NCI-H2196 (cell line): ENCODE results near the gene OTOP1.
"Not testable (repeated sequence)": the region's sequence is repeated elsewhere in the genome, so short reads cannot be mapped to it uniquely, and the experiment has no call there.

Source experiments
- DNase-seq: peaks from one replicate; lab custom pipeline; 2025; ENCODE audit not compliant: unreplicated experiment; lab: John Stamatoyannopoulos, UW

OTOP1 gene, protein sequence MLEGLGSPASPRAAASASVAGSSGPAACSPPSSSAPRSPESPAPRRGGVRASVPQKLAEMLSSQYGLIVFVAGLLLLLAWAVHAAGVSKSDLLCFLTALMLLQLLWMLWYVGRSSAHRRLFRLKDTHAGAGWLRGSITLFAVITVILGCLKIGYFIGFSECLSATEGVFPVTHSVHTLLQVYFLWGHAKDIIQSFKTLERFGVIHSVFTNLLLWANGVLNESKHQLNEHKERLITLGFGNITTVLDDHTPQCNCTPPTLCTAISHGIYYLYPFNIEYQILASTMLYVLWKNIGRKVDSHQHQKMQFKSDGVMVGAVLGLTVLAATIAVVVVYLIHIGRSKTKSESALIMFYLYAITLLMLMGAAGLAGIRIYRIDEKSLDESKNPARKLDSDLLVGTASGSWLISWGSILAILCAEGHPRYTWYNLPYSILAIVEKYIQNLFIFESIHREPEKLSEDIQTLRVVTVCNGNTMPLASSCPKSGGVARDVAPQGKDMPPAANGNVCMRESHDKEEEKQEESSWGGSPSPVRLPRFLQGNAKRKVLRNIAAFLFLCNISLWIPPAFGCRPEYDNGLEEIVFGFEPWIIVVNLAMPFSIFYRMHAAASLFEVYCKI

DNA sequence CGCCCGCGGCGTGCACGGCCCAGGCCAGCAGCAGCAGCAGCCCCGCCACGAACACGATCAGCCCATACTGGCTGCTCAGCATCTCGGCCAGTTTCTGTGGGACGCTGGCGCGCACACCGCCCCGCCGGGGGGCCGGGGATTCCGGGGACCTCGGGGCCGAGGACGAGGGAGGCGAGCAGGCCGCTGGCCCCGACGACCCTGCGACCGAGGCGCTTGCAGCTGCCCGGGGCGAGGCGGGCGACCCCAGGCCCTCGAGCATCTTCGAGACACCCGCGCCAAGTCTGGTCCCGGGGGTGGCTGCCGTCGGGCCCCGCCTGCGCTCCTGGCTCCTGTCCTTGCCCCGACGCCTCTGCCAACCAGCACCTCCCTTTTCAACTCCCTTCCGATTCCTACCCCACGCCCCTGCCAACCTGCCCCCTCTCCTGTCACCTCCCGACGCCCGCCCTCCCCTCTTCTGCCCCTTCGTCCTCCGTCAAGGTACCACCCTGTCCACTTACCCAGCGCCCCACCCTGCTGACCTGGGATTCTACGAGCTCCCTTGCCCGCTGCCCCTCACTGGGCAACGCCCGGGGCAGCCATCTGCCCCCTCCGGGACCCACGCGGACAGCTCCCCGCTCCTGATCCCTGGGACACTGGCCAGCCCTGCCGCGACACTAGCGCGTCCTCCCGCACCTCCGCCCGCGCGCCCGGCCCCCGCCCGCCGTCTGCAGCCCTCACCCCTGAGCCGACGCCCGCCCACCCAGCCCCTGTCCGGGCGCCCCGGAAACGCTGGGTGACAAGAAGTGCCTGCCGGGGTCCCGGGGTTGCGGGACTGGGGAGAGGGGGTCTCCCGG is at the start of gene OTOP1:
TSS of gene OTOP1 (minus strand) at position 324 of the 833 bp plus-strand sequence. CDS start at position 259, 65 bp downstream.
- DNase-seq = no peak

DNA sequence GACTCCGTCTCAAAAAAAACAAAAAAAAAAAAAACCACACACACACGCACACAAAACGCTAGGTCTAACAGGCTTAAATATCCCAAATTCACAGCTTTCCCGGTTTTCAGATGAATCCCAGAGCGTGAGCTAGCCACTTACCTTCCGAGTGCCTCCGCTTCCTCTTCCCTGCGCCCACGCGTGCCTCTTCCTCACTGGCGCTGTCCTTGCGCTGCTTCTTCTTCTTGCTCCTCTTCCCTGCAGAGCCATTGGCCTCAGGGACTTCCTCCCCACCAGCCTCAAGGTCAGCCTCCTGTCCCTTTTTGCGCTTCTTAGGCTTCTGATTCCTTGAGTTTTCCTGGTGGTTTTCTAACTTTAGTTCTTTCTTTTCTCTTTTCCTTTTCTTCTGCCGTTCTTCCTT is 47.5 kb upstream of the OTOP1 start:
- DNase-seq = no peak

DNA sequence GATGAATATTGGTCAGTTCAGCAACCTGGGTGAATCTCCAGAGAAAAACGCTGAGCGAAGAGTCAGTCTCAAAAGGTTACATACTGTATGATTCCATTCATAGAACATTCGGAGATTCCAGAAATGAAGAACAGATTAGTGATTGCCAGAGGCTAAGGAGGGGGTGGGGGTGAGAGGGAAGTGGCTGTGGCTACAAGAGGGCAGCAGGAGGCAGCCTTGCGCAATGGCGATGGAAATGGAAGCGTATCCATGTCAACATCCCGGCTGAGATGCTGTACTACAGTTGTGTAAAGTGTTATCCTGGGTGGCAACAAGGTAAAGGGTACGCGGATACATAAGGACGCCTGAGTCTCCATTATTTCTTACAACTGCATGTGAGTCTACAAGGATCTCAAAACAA is 45.2 kb upstream of the OTOP1 start:
- no peak for DNase-seq

DNA sequence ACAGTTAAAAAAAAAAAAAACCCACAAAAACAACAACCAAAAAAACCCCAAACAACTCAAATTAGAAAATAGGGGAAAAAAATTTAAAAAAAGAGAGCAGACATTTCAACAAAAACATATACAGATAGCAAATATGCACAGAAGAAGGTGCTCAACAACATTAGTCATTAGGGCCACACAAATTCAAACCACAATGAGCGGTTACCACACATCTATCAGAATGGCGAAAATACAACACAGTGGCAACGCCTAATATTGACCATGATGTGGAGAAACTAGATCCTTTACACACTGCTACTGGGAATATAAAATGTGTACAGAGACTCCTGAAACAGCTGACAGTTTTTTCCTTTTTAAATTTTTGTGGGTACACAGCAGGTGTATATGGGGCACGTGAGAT is 43.8 kb upstream of the OTOP1 start:
- DNase-seq = no peak

DNA sequence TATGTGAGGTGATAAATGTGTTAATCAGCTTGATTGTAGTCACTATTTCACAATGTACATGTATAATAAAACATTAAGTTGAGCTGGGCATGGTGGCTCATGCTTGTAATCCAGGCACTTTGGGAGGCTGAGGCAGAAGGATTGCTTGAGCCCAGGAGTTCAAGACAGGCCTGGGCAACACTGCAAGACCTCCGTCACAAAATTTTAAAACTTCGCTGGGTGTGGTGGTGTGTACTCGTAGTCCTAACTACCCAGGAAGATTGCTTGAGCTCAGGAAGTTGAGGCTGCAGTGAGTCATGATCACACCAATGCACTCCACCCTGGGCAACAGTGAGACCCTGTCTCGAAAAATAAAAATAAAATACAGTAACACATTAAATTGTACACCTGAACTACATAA is 43.1 kb upstream of the OTOP1 start:
- DNase-seq = no peak

DNA sequence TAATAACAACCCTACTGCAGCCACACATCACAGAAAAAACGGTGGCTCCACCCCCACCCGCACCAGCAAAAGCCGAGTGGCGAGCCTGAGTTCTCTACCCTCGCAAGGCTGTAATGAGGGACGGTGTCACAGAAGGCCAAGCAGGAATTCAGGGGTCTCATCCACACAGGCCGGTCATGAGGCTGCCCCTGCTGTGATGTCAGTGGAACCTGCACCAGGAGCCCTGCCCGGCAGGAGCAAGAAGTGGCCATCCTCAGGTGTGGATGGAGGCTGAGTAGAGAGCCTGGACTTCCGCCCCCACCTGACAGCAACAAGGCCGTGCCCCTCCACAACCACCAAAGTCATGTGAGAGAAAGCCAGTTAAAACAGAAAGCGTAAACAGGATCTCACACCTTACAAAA is 42.6 kb upstream of the OTOP1 start:
- no peak for DNase-seq

DNA sequence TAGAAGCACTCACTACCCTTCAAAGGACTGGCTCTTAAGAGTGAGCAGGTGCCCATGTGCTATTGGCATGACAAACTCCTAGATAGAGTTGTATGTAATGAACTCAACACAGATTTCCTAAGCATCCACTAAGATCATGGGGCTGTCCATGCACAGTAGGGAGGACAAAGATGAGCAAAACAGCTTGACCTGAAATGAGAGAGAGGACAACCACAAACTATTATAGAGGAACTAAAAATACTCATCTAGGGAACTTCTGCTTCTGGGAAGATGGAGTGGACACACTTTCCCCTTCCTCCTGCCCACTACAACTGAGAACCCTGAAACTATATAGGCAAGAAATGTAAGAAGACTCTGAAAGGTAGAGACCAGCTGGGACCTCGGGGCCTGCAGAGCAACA is 42.0 kb upstream of the OTOP1 start:
- DNase-seq = no peak

DNA sequence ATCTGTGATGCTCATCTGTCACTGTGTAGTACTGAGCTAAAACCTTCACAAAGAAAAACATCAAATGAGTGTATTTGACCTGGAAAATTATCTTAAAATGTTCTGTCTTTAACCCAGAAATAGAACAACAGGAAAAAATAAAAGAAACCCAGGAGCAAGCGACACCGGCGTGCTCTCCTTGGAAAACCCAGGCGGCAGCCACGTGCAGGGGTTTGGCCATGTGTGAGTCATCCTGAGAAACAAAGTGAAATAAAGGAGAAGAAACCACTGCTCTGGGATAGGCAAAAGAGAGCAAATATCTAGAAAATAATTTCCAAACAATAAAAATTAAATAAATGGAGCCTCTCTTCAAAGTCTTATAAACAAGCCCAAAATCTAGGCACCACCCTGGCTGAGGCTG is 41.3 kb upstream of the OTOP1 start:
- DNase-seq = no peak

DNA sequence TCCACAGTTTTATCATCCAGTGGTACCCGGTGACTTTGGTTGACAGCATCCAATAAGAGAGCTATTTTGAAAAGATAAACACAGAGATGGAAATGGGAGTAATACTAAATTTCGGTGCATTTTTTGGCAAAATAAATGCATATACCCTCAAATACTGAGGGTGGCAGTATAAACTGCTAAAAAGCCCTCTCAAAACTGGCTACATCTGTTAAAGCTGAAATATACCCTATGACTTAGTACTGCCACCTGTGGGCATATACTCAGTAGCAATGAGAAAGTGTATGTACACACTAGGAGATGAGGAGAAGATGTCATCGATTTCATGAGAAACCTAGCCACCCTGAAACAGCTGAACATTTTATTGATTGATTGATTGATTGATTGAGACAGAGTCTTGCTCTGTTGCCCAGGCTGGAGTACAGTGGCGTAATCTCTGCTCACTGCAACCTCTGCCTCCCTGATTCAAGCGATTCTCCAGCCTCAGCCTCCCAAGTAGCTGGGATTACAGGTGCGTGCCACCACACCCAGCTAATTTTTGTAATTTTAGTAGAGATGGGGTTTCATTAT is 33.5 kb upstream of the OTOP1 start:
- DNase-seq = peak; percentile 30

DNA sequence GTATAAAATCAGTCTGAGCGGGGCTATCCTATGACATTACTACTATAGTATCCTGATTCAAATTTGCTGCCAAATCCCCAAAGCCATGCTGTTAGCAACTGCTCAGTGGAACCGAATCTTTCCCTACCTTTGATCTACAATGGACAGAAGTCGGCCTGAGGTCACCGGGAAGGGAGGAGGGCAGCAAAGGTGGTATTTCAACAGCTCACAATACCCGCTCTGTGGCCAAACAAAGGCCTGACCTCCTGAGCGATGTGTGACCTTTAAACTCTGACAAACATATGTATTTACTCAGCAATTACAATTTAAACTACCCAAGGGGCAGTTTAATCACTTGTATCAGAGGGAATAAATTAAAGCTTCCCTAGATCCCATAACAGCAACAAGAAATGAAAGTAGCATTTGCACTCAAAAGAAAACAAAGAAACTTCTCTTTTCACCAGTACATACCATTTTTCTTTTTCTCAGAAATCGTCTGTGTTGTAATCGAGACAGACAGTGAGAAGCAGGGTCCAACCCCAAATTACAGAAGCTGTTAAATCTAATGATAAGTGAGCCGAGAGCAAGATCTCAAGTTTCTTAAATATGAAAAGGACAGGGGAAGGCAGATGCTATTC is 32.9 kb upstream of the OTOP1 start:
- DNase-seq = no peak

DNA sequence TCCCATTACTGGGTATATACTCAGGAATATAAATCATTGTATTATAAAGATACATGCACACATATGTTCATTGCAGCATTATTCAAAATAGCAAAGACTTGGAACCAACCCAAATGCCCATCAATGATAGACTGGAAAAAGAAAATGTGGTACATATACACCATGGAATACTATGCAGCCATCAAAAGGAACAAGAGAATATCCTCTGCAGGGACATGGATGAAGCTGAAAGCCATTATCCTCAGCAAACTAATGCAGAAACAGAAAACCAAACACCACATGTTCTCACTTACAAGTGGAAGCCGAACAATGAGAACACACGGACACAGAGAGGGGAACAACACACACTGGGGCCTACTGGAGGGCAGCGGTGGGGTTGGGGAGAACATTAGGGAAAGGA is 31.0 kb upstream of the OTOP1 start:
- DNase-seq = not testable (repeated sequence)

DNA sequence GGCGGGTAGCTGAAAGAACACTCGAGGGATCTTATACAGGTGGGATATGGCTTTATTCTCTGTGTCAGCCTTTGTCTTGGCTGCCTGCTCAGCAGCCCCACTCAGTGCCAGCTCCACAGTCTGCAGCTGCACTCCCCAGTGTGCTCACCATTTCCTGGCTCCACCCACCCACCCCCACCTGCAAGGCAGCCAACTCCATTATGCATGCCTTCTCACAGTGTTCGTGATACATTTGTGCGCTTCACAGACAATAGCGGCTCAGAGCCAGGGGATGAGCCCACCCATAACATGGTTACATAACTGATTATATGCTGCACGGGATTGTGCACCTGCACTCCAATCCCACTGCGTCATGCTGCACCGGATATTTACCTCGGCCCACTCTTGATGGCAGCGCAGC is 30.1 kb upstream of the OTOP1 start:
- no peak for DNase-seq

DNA sequence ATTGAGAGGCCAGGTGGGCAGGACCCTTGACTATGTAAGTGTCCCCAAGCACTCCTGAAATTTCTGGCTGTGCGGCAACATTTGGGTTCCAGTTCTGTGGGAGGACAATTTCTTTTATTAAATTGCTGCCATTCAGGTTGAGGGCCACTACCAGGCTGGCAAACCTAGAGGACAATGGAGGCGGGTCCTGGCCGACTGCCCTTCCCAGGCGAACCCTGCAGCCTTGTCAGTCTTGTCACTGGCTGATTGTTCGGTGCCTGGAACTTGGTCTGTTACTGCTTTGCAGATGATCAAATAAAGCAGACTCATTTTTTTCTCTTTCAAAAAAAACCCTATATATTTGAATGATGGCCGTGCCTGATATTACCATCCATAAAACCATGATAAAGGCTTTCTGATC is 27.9 kb upstream of the OTOP1 start:
- DNase-seq = no peak

DNA sequence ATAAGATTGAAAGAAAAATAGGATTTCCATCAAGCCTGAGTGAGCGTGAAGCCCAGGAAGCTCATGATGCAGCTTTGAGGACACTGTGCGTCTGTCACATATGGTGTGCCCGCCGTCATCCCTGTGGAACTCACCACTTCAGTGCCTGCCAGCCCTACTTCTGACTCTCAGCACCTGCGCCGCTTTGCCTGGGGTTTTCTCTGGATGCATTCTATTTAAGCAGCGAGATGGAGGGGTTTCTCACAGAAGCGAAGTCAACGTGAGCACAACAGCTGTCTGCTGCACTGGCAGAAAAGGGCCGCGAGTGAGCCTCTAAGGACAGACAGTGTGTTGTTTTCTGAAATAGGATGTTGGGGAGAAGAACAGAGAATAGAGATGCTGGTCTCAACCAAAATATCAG is 27.5 kb upstream of the OTOP1 start:
- no peak for DNase-seq

DNA sequence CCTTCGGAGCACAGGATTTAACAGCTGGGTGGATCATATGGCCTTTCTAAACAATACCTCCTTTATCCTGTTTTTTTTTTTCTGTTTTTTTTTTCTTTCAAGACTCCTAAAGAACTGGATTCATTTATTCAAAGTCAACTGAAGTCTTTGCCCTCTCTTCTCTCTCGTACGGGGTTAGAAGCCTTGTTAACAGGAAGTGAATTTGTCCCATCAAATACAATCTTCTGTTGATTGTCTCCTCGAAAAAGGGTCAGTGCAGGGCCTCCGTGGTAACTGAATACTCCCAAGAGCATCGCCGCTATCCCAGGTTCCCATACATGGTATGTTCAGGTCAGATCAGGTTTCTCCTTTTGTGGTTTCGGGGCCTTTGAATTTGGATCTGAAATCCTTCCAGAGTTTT is 23.1 kb upstream of the OTOP1 start:
- no peak for DNase-seq

DNA sequence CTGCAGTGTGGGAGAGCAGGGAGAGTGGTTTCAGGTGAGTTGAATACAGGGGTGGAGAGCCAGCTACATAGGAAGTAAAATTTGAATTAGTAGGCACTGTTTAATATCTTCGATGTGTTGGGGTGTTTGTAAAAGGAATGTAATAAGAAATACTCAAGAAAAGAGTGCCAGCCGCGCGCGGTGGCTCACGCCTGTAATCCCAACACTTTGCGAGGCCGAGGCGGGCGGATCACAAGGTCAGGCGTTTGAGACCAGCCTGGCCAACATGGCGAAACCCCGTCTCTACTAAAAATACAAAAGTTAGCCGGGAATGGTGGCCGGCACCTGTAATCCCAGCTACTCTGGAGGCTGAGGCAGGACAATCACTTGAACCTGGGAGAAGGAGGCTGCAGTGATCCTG is 22.6 kb upstream of the OTOP1 start:
- DNase-seq = not testable (repeated sequence)

DNA sequence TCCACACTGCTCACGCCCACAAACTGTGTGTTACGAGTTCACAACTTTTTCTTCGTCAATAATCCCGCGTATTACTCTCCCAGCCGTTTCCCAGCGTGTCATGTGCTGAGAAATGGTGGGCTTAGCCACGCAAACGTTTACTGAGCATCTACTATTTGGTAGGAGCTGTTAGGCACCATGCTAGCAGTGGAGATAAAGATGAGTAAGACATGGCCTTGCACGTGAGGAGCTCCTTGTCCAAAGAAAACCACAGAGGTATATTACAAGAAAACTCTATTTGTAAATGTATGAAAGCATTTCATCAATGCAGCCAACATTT is 22.1 kb upstream of the OTOP1 start:
- DNase-seq = no peak

DNA sequence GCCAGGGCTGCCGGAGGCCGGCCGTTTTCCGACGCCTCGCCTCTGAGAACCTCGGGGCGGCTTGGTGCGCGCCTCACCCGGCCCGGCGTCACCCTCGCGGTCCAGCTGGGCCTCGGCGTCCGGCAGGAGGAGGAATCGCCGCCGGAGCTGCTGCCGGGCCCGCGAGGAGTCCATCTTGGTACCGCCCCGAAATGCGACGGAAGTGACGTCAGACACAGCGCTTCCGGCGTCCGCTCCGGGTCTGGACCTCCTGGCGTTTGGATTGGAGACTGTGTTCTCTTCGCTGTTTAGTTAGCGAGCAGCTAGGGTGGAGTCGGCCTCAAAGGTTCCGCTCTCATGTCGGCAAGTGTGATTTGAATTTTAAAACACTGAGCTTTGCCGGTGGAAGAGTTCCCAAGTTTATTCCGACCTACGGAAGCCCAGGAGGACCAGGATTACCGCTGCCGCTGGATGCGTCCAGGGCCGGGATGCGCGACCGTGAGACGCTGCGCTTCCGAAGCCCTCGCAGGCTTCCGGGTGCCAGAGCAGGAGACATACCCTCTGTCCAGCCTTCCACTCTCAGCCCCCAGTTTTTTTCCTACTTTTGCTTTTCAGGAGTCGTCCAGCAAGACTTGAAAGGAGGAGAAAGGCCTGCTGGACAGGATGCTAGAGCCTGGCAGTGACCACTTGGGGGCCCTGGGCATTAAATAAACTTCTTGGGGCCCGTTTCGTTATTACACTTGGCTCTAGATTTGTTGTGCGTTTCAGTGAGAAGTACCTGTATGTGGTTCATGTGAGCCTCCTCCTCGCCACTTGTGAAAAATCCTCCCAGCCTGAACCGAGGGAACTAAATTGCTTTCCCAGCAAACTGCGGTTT is 21.5 kb upstream of the OTOP1 start, which contains the start of gene TMEM128:
TSS of gene TMEM128 (minus strand) at position 195 of the 856 bp plus-strand sequence. CDS start at position 174, 21 bp downstream.
- DNase-seq = peak; percentile 93

DNA sequence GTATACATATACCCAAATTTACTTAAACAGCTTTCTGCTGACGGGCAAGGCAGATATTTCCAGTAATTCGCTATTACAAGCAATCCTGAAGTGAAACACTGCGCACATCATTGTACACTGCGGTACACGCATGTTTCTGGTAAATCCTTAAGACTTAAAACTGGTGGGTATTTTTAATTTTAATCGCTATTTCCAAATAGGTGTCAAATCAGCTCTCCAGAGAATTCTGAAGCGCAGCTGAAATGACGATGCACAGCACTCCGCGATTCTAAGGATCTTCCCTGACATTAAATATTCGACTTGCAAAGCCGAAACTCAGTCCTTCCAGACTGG is 20.9 kb upstream of the OTOP1 start:
- no peak for DNase-seq

DNA sequence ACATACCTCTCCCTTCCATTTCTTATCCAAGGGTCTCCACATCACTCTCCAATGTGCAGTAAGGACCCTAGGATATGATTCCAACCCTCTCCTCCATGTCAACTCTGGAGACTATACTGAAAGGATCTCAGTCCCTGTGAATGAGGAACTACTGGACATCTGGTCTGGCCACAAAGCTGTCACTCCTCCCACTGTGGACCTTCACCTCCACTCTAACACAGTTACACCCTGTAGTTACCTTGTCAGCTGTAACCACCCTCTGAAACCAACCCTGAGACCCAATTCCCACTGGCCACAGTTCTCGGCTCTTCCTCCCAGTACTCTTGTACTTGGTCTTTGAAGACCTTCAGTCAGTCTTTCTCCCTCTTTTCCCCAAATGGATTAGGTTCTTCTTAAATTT is 18.4 kb upstream of the OTOP1 start:
- DNase-seq = no peak
